ENCODE data around the gene HS3ST6.
"Not testable (repeated sequence)": the region's sequence is repeated elsewhere in the genome, so short reads cannot be mapped to it uniquely, and the experiment has no call there.

HS3ST6 gene

GRCh38 chr16:1926271-1926670 is 8.1 kb upstream of the HS3ST6 start:
- DNase-seq (ENCODE audit: low read depth): no peak

- DNase-seq (ENCODE audit: low read depth): no peak
Measured at GRCh38 chr16:1924095-1924494, 5.9 kb upstream of the HS3ST6 start.

GRCh38 chr16:1923299-1924034 is 5.3 kb upstream of the HS3ST6 start:
- no peak for DNase-seq (ENCODE audit: low read depth)

GRCh38 chr16:1922357-1922756 is 4.1 kb upstream of the HS3ST6 start:
- no peak for DNase-seq (ENCODE audit: low read depth)

GRCh38 chr16:1920727-1921171 is 2.5 kb upstream of the HS3ST6 start:
- DNase-seq (ENCODE audit: low read depth): no peak

GRCh38 chr16:1920122-1920521 is 1.9 kb upstream of the HS3ST6 start:
- not testable (repeated sequence) for DNase-seq (ENCODE audit: low read depth)

GRCh38 chr16:1919327-1919998 is 1.2 kb upstream of the HS3ST6 start:
- DNase-seq (ENCODE audit: low read depth): no peak

- DNase-seq (ENCODE audit: low read depth): no peak
Measured at GRCh38 chr16:1917665-1918350, 407 bp downstream of the HS3ST6 start.

- DNase-seq (ENCODE audit: low read depth): no peak
Measured at GRCh38 chr16:1917056-1917664, 1.1 kb downstream of the HS3ST6 start.

- no peak for DNase-seq (ENCODE audit: low read depth)
Measured at GRCh38 chr16:1916640-1916990, 1.6 kb downstream of the HS3ST6 start.

GRCh38 chr16:1915732-1916639 is 2.2 kb downstream of the HS3ST6 start:
- DNase-seq (ENCODE audit: low read depth): no peak

- no peak for DNase-seq (ENCODE audit: low read depth)
Measured at GRCh38 chr16:1914988-1915387, 3.2 kb downstream of the HS3ST6 start.

- DNase-seq (ENCODE audit: low read depth): no peak
Measured at GRCh38 chr16:1914084-1914608, 4.1 kb downstream of the HS3ST6 start.

- DNase-seq (ENCODE audit: low read depth): no peak
Measured at GRCh38 chr16:1913327-1914083, 4.7 kb downstream of the HS3ST6 start.

GRCh38 chr16:1912215-1912543 is 6.0 kb downstream of the HS3ST6 start:
- DNase-seq (ENCODE audit: low read depth): no peak

- DNase-seq (ENCODE audit: low read depth): no peak
Measured at GRCh38 chr16:1911467-1912214, 6.6 kb downstream of the HS3ST6 start.

GRCh38 chr16:1909561-1910231 is 8.5 kb downstream of the HS3ST6 start:
- DNase-seq (ENCODE audit: low read depth): no peak

- no peak for DNase-seq (ENCODE audit: low read depth)
Measured at GRCh38 chr16:1908983-1909382, 9.2 kb downstream of the HS3ST6 start.

GRCh38 chr16:1908184-1908583 is 10.0 kb downstream of the HS3ST6 start:
- DNase-seq (ENCODE audit: low read depth): no peak

All from stromal cell of bone marrow (primary cell).